Left forelimb (tissue), 1 donor: ENCODE data around the gene IFT20.

ENCODE experiments used
- DNase-seq: peaks from one replicate; pipeline ENCODE4 v3.0.0-alpha.2; 2018; ENCODE audit warnings: low spot score

The IFT20 gene

GRCh38 chr17:28335201-28335958, at the start of gene IFT20, which contains the start of gene TNFAIP1:
IFT20 (minus strand) TSS chr17:28335472; CDS start chr17:28331985, 3,487 bp downstream.
TNFAIP1 (plus strand) TSS chr17:28335761; CDS start chr17:28339522, 3,761 bp downstream.
- DNase-seq: peak; percentile 98

GRCh38 chr17:28385037-28385400, 49.7 kb upstream of the IFT20 start:
- DNase-seq: no peak

- no peak for DNase-seq
Measured at GRCh38 chr17:28384281-28385036, 49.2 kb upstream of the IFT20 start.

- DNase-seq: no peak
Measured at GRCh38 chr17:28381141-28381825, 46.0 kb upstream of the IFT20 start.

DNA sequence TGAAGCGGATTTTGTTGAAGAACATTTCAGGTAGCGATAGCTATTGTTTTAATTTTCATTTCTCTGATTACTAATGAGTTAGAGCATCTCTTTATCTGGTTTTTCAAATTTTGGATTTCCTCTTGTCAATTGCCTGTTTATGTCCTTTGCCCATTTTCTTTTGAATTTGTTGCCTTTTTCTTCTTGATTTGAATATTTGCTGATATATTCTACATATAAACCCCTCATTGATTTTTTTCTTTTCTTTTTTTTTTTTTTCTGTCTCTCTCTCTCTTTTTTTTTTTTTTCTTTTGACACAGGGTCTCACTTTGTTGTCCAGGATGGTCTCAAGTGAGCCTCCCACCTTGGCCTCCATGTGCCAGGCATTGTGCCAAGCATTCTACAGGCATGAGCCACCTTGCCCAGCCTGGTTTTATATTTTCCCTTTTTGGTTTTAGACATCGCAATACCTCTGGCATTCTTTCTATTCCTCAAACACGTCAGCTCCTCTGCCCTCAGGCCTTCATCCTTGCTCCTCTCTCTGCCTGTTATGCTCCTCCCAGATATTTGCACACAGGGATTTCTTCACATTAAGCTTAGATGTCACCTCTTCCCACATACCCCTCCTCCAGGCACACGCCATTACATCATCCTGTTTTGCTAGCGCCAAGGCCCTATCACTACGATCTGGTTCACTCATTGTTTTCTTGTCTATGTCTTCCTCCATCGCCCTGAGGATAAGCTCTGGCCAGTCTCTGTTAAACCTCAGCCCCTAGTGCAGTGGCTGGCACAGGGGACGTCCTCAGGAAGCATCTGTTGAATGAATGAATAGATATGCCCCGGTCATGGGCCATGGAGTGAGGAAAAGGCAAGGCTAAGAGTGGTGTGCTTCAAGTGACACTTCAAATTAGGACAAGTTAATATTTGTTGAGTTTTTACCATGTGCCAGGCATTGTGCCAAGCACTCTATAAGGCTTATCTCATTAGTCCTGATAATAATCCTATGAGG, 44.8 kb upstream of the IFT20 start:
- no peak for DNase-seq

DNA sequence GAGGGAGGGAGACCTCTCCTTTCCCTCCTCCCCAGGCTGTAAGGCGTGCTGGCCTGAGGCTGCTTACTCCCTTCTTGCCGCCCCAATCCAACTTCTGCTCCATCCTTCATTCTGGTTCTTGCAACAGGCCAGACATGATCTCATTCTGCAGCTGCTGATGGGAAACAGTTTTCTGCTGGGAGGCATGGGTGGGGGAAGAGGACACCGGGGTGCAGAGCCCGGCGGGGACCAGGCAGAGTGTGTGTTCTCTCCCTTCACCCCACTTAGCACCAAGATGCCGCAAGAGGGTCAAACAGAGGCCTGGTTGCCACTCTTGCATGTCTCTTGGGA, 37.6 kb upstream of the IFT20 start:
- no peak for DNase-seq

DNA sequence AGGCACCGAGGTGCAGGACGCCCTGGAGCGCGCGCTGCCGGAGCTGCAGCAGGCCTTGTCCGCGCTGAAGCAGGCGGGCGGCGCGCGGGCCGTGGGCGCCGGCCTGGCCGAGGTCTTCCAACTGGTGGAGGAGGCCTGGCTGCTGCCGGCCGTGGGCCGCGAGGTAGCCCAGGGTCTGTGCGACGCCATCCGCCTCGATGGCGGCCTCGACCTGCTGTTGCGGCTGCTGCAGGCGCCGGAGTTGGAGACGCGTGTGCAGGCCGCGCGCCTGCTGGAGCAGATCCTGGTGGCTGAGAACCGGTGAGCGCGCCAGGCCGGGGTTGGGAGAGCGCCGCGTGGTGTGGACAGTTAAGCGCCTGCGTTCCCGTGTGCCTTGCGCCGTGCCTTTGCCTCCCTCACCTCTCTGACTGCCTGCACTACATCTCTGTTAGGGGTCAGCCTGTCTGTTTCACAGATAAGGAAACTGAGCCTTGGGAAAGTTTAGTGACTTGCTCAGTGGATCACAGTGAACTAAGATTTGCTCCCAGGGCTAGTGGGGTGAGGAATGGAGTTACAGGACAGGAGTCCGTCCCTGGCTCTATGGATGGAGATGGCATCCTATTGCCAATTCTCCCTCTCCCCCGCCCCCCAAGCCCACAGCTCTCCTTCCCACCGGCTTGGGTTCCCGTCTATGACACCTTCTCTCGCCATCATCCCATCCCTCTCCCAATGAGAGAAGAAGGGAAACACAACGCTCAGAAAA, 37.1 kb upstream of the IFT20 start:
- DNase-seq: no peak

DNA sequence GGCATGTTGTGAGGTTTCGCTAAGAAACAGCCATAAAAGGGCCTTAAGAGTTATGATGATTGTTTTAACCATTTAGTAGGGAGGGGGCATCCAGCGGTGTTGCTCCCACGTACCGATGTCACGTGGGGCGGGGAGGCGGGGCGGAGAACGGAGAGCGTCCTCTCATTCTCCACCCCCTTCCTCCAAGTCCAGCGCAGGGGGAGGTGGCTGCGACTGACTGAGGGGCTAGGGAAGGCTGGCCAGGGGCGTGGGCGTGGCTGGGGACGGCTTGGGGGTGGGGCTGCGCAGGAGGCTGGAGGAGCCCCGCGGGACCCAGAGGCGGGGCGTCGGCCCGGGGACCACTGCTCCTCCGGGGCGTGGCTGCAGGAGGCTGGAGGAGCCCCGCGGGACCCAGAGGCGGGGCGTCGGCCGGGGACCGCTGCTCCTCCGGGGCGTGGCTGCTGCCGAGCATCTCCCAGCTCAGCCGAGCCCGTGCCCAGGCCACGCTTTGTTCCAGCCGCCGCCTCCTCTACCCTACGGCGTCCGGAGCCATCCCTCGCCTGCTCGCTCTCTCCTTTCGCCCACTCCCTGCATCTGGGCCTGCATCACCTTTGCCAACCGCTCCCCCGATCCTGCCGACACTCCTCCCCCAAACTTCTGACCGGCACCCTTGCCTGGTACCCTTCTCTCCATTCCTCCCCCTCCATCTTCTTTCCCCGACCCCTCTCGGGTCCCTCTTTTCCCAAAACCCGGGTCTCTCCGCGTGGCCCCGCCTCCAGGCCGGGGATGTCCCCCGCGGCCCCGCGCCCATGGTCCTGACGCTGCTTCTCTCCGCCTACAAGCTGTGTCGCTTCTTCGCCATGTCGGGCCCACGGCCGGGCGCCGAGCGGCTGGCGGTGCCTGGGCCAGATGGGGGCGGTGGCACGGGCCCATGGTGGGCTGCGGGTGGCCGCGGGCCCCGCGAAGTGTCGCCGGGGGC, 36.3 kb upstream of the IFT20 start, which contains the start of gene SARM1:
TSS of gene SARM1 (plus strand) at position 450 of the 958 bp plus-strand sequence. CDS start at position 789, 339 bp downstream.
- peak; percentile 82 for DNase-seq

DNA sequence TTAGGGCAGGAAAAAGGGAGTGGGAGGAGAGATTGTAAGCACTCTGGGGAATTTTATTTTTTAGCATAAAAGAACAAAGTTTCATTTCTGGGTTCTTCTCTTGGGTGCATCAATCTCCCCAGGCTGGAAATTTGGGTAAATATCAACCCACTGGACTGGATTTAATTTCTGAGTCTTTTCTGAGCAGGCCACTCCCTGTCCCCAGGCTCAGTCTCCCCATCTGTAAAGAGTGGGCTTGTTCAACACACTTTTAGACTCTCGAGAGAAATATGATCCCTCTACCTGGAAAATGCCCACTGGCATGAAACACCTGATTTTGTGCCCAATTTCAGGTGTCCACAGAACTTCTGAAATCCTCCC, 35.5 kb upstream of the IFT20 start:
- DNase-seq: no peak

- DNase-seq: no peak
Measured at GRCh38 chr17:28370035-28370743, 34.9 kb upstream of the IFT20 start, which contains the start of gene VTN. VTN (minus strand) TSS chr17:28370307; CDS start chr17:28370203, 104 bp downstream.

- no peak for DNase-seq
Measured at GRCh38 chr17:28369684-28370034, 34.4 kb upstream of the IFT20 start.

DNA sequence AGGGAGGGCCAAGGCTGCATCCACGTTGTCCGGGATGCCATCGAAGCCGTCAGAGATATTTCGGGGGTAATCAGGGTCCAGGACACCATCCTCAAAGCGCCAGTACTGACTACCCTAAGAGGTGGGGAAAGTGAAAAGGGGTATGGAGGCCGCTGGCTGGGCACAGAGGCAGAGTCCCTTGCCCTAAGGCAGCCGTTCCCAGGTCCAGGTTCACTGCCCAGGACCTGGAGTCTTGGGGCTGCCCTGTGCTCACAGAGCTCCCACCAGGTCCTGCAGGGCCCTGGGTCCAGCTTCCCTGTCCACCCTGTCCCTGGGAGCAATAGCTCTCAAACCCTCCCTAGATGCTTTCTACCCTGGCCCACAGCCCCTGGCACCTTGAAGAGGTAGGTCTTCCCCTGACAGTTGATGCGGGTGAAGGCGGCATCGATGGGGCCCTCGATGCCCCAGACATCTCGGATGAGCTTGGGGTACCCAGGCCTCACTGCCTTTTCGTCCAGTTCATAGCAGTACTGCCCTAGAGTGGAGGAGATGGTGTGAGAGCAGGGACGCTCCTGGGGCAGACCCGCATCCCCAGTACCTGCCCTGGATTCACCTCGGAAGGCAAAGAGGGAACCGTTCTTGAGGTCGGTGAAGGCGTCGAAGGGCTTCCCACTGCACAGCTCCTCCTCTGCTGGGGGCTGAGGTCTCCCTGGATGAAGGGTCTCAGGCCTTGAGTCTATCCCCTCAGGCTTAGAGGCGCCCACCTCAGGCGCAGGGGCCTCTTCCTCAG, 33.8 kb upstream of the IFT20 start:
- DNase-seq: no peak

DNA sequence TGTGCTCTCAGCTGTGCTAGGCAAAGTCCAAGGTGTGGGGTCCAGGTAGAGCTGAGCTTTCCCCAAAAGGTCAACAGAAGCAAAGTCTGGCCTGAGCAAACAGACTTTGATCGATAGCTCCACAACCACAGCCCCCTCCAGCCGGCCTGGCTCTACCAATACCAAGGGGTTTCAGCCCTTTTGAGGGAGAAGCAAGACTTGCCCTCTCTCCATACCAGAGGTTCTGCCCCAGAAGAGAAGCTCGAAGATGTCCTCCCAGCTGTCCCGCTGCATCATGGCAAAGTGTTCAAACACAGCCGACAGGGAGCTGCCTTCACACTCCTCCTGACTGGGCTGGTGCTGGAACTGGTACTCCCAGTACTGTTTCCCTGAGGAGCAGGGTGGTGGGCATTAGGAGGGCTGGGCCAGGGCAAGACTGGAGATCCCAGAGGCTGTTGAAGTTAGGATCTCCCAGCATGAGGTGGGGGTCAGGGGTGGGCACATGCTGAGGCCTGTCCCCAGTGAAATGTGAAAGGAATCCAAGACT, 33.1 kb upstream of the IFT20 start:
- no peak for DNase-seq

GRCh38 chr17:28367641-28368305, 32.5 kb upstream of the IFT20 start:
- DNase-seq: no peak

- no peak for DNase-seq
Measured at GRCh38 chr17:28366605-28367004, 31.3 kb upstream of the IFT20 start.

DNA sequence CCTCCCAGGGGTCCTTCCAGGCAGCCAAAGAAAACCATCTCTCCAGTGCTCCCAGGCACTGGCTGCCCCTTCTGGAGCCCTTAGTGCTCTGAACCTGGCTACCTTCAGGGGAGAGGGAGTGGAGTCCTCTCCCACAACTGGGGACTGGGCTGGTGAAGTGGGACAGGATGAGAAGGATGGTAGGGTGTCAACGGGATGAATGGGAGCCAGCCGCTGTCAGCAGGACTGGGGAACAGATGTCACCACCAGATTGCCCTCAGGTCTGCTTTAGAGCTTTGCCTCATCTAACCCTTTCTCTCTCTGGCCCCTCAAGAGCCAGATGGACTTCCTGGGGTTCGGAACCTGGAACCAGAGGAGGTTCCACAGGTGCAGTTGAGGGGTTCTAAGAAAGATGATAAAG, 30.2 kb upstream of the IFT20 start:
- no peak for DNase-seq

DNA sequence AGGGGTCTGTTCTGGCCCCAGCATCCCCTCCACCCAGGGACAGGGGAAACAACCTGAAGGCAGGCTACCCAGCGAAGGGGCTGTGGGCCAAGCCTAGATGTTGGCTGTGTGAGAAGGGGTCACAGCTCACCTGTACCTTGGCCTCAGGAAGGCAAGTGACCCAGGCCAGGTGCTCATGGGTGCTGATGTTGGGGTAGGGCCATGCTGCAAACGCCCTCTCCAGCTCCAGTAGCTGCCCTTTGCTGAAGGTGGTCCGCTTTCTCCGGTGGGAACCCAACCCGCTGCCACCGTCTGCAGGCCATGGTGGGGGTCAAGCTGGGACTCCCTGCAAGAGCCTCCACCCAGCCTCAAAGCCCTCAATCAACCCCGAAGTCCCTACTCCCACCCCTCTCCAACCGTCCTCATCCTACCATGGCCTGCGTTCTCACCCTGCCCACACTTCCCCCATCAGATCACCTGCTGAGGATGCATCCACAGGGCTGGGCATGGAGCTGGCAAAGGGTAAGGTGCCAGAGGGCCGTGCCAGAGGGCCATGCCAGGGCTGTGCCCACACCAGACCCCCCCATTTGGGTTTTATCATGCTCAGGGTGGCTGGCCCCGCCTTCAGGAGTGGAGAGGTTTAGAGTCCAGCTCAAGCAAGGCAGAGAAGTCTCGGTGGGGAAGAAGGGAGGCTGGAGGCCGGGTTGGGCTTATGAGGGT, 29.5 kb upstream of the IFT20 start, which contains the start of gene SEBOX:
TSS of gene SEBOX (minus strand) at position 535 of the 699 bp plus-strand sequence. CDS start at position 487, 48 bp downstream.
- DNase-seq: no peak
